Stomach (tissue), 9 donors: Measurements from ENCODE around the gene GEMIN7. TPM values are rescaled to one million over a fixed set of nuclear protein-coding genes. Genes with fewer than 3 reads are reported as not detected.

Experiments used
- DNase-seq, 2 donors: peaks; one replicate each; pipeline versions ENCODE4 v3.0.0 to v3.0.0-alpha.2; 2013 to 2019
- H3K27ac ChIP-seq, 5 donors: fragments of 200-600 bp in 4 of 5; sonication (generic) in 4 of 5; one replicate each; pipeline ENCODE4 v1.5.1; 2013 to 2019; ENCODE audit warnings: mild to moderate bottlenecking in 1 of 5, moderate library complexity in 1 of 5
- H3K27me3 ChIP-seq, 3 donors: fragments of 200-600 bp; sonication (generic); one replicate each; pipeline ENCODE4 v1.5.1; 2017 to 2019; ENCODE audit warnings: mixed run types in 1 of 3
- H3K36me3 ChIP-seq, 4 donors: fragments of 200-600 bp; sonication (generic); 1 replicate in 3 of 4; 2 replicates in 1 of 4; pipeline ENCODE4 v1.5.1; 2016 to 2019
- H3K4me1 ChIP-seq, 4 donors: fragments of 200-600 bp; sonication (generic); one replicate each; pipeline ENCODE4 v1.5.1; 2016 to 2019
- H3K4me3 ChIP-seq, 4 donors: fragments of 200-600 bp; sonication (generic) in 3 of 4; one replicate each; pipeline ENCODE4 v1.5.1; 2016 to 2019; ENCODE audit warnings: mild to moderate bottlenecking in 1 of 4
- H3K9me3 ChIP-seq, 4 donors: fragments of 200-600 bp; sonication (generic); one replicate each; pipeline ENCODE4 v1.5.1; 2016 to 2019
- EP300 ChIP-seq: sonication (generic); formaldehyde crosslinking; IDR thresholded peaks from one replicate; pipeline ENCODE4 v1.6.1; 2017; ENCODE audit warnings: antibody characterized with exemption
- POLR2A ChIP-seq, 4 donors: fragments of 450-650 bp; IDR thresholded peaks; one replicate each; pipeline ENCODE4 v1.6.1; 2016; ENCODE audit warnings: antibody characterized with exemption in 4 of 4, control low read depth in 2 of 4, mild to moderate bottlenecking in 1 of 4, moderate library complexity in 1 of 4
- POLR2AphosphoS5 ChIP-seq, 3 donors: sonication (generic); formaldehyde crosslinking; IDR thresholded peaks; one replicate each; pipeline ENCODE4 v1.6.1; 2016; ENCODE audit warnings: antibody characterized with exemption in 3 of 3
- WGBS, 5 donors: extraction: QIAGEN DNeasy Blood & Tissue Kit in 3 of 5; methylation state at CpG; one replicate each; pipeline versions ENCODE4 v1.1.5 to v1.1.7; 2013 to 2018; 5-methylcytosine and 5-hydroxymethylcytosine counted together
- intact Hi-C: fragments of 100-400 bp; cut with DNase I; formaldehyde crosslinking; loops from one replicate; pipeline ENCODE4 v1.15.1; 2023; ENCODE audit warnings: low total_unique reads
- polyA plus RNA-seq, 3 donors: library from polyadenylated mRNA; stranded (reverse); fragments of 200-250 nt; gene quantifications; one replicate each; pipeline ENCODE4 v1.2.3, GENCODE V29; 2013
- total RNA-seq, 5 donors: library from RNA; depleted of rRNA; stranded (reverse); fragments of >200 nt; gene quantifications; one replicate each; pipeline versions ENCODE4 v1.1.0 to v1.2.3, GENCODE V29; 2014 to 2016
- TF ChIP-seq, protein P1 (sequence below), 7 experiments: fragments of 450-650 bp in 4 of 7; fragments of 200-600 bp in 3 of 7; sonication (generic) in 3 of 7; IDR thresholded peaks; one replicate each; pipeline ENCODE4 v1.5.1; 2016 to 2019; ENCODE audit warnings: antibody characterized with exemption in 7 of 7, control low read depth in 2 of 7, mild to moderate bottlenecking in 1 of 7
- donor health status: healthy with polysubstance abuse.
- donor health status: Bipolar disorder and iron deficiency.
- donor health status: healthy.

The GEMIN7 gene
- total and polyA plus RNA-seq, 8 donors, result 1.8 to 107 (median 25.3) TPM

DNA sequence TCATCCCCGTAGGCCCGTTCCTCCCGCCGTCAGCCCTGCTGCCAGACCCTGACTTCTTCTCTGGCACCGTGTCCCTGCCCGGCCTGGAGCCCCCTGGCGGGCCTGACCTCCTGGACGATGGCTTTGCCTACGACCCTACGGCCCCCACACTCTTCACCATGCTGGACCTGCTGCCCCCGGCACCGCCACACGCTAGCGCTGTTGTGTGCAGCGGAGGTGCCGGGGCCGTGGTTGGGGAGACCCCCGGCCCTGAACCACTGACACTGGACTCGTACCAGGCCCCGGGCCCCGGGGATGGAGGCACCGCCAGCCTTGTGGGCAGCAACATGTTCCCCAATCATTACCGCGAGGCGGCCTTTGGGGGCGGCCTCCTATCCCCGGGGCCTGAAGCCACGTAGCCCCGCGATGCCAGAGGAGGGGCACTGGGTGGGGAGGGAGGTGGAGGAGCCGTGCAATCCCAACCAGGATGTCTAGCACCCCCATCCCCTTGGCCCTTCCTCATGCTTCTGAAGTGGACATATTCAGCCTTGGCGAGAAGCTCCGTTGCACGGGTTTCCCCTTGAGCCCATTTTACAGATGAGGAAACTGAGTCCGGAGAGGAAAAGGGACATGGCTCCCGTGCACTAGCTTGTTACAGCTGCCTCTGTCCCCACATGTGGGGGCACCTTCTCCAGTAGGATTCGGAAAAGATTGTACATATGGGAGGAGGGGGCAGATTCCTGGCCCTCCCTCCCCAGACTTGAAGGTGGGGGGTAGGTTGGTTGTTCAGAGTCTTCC lies 41.5 kb upstream of the GEMIN7 start:
- intact Hi-C loops, result no loop called here
- no peak overlapping the region for H3K4me3 ChIP-seq

DNA sequence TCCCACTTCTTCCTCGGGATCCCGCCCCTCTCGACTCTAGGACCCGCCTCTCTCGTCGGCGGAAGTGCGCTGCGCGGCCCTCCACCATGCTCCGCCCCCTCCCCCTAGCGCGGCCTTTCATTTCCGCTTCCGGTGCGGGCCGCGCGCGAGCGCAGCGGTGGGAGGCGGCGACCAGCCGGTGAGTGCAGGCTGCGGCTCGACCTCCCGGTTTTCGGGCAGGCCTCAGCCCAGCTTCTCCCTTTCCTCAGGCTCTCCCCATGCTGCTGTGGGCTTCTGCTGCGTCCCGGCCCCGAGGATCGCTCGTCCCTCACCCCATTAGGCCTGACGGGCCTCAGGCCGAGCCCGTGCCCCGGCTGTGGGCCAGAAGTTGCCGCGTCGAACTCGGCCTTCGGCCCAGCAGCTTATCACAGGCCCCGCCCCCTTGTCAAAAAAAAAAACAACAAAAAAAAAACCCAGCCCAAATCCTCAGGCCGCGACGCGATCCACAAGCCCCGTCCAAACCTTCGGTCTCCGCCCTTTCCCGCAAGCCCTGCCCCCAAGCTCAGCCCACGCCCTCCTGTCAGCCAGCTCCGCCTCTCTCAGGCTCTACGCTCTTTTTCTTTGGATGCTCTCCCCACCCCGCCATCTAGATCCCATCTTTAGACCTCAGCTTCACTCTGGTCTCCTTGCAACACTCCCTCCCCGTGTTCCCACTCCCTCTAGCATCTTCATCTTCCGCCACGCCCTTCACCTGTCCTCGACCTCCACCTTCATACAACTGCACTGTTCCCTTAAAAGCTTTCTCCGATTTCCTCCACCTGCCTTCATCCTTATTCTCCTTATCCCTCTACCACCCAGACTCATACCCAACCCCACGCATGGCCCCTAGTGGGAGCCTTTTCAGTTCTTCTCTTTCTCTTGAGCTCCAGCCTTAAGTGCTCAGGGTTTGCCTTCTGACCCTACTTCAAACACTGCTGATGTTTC lies 39.8 kb upstream of the GEMIN7 start, which contains the start of gene CLASRP:
CLASRP (plus strand) TSS at position 115 of the 963 bp plus-strand sequence. CDS start 1,168 bp downstream, outside the sequence.
- TF ChIP-seq EP300 (no peak), POLR2A (IDR thresholded peaks at IDR 0.05) (peak in 2 of 4 donors; percentile 88 to 90), POLR2AphosphoS5 (IDR thresholded peaks at IDR 0.05) (peak; percentile 93 to 98 (median 98))
- TF ChIP-seq, protein P1, sequence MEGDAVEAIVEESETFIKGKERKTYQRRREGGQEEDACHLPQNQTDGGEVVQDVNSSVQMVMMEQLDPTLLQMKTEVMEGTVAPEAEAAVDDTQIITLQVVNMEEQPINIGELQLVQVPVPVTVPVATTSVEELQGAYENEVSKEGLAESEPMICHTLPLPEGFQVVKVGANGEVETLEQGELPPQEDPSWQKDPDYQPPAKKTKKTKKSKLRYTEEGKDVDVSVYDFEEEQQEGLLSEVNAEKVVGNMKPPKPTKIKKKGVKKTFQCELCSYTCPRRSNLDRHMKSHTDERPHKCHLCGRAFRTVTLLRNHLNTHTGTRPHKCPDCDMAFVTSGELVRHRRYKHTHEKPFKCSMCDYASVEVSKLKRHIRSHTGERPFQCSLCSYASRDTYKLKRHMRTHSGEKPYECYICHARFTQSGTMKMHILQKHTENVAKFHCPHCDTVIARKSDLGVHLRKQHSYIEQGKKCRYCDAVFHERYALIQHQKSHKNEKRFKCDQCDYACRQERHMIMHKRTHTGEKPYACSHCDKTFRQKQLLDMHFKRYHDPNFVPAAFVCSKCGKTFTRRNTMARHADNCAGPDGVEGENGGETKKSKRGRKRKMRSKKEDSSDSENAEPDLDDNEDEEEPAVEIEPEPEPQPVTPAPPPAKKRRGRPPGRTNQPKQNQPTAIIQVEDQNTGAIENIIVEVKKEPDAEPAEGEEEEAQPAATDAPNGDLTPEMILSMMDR (IDR thresholded peaks at IDR 0.05), result peak in 1 of 7 experiments; percentile 8
- Histone ChIP-seq H3K4me1 (peaks cover 20 to 58% (median 53%) of the 10 kb centered on the region in 4 donors), H3K27ac (peak within 1 kb of the TSS; percentile 96 to 99 (median 97)), H3K27me3 (no peaks in the 10 kb centered on the region), H3K36me3 (peaks cover 41 to 79% (median 71%) of the 10 kb centered on the region in 4 donors), H3K9me3 (no peaks in the 10 kb centered on the region), H3K4me3 (peak within 1 kb of the TSS; percentile 72 to 89 (median 78))
- intact Hi-C loops, result no loop called here
- peak; percentile 93 to 97 for DNase-seq
- 1 to 2% (median 1%) methylated on average over 56 to 62 of the region's 62 CpGs for WGBS, 5 donors

More for the DNA sequence above, 41.5 kb upstream of the GEMIN7 start:
- no peak for TF ChIP-seq POLR2A (IDR thresholded peaks at IDR 0.05)
- no peak for TF ChIP-seq POLR2AphosphoS5 (IDR thresholded peaks at IDR 0.05)
- TF ChIP-seq, protein P1 (IDR thresholded peaks at IDR 0.05), result no peak
- no peak for TF ChIP-seq EP300
- Histone ChIP-seq H3K36me3 (peaks cover 36 to 80% (median 70%) of the 10 kb centered on the region in 4 donors), H3K4me1 (peaks cover 16 to 45% (median 42%) of the 10 kb centered on the region in 4 donors), H3K9me3 (no peaks in the 10 kb centered on the region), H3K27ac (peak overlapping the region in 3 of 5 donors; percentile 96 to 99 (median 96)), H3K27me3 (no peaks in the 10 kb centered on the region)
- 88 to 95% (median 91%) methylated on average over 20 to 37 of the region's 37 CpGs for WGBS, 5 donors
- no peak for DNase-seq

DNA sequence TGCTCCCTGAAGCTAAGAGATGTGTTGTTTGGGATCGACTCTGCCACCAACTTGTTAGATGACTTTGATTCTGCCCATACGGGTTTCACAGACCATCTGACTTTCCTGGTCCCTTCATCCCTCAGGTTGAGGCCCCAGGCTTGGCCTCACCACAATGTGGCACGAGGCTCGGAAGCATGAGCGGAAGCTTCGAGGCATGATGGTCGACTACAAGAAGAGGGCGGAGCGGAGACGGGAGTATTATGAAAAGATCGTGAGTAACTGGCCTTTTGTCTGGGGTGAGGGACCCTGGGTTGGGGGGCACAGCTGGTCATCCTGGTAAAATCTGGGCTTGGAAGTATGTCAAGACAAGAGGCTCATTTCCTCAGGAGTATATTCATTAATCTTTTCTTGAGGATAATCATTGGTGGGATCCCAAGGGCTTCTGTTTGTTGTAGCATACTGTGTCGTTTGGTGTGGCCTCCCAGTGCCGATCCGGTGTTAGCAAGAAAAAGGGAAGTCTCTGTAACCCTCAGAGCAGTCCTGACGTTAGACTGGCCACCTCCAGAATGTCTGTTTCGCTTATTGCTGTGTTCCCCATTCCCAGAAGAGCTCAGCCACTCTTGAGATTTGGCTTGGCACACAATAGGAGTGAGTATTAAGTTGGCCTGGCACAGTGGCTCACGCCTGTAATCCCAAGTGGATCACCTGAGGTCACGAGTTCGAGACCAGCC lies 38.8 kb upstream of the GEMIN7 start:
- Histone ChIP-seq H3K4me1 (peaks cover 30 to 69% (median 63%) of the 10 kb centered on the region in 4 donors), H3K9me3 (no peaks in the 10 kb centered on the region), H3K27me3 (no peaks in the 10 kb centered on the region), H3K36me3 (peaks cover 41 to 79% (median 71%) of the 10 kb centered on the region in 4 donors), H3K4me3 (peak overlapping the region; percentile 72 to 89 (median 78)), H3K27ac (peak overlapping the region in 4 of 5 donors; percentile 96 to 99 (median 96))
- WGBS, 5 donors, result 69 to 75% (median 73%) methylated on average over 19 of the region's 19 CpGs
- TF ChIP-seq POLR2A (IDR thresholded peaks at IDR 0.05) (no peak), EP300 (no peak), POLR2AphosphoS5 (IDR thresholded peaks at IDR 0.05) (no peak)
- TF ChIP-seq, protein P1 (IDR thresholded peaks at IDR 0.05), result no peak
- intact Hi-C loops, result no loop called here
- DNase-seq, result no peak
